PC-3 (cell line): ENCODE results near the gene C17orf58.
"Not testable (repeated sequence)": the region's sequence is repeated elsewhere in the genome, so short reads cannot be mapped to it uniquely, and the experiment has no call there.

Experiments used
- EZH2 ChIP-seq: fragments of 300-600 bp; sonication (generic); IDR thresholded peaks from one replicate; pipeline ENCODE4 v1.6.1; 2017; ENCODE audit warnings: antibody characterized with exemption, mild to moderate bottlenecking, low read length; ENCODE audit not compliant: unreplicated experiment
- TF ChIP-seq, protein P1 (sequence below): fragments of 300-600 bp; sonication (generic); conservative IDR thresholded peaks from 2 replicates; pipeline ENCODE4 v1.5.1; 2017; ENCODE audit warnings: antibody characterized with exemption, low read depth, mild to moderate bottlenecking, low read length

GRCh38 chr17:67963145-67963572, 33.1 kb downstream of the C17orf58 start:
- TF ChIP-seq, protein P1, sequence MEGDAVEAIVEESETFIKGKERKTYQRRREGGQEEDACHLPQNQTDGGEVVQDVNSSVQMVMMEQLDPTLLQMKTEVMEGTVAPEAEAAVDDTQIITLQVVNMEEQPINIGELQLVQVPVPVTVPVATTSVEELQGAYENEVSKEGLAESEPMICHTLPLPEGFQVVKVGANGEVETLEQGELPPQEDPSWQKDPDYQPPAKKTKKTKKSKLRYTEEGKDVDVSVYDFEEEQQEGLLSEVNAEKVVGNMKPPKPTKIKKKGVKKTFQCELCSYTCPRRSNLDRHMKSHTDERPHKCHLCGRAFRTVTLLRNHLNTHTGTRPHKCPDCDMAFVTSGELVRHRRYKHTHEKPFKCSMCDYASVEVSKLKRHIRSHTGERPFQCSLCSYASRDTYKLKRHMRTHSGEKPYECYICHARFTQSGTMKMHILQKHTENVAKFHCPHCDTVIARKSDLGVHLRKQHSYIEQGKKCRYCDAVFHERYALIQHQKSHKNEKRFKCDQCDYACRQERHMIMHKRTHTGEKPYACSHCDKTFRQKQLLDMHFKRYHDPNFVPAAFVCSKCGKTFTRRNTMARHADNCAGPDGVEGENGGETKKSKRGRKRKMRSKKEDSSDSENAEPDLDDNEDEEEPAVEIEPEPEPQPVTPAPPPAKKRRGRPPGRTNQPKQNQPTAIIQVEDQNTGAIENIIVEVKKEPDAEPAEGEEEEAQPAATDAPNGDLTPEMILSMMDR = peak; percentile 71
- not testable (repeated sequence) for TF ChIP-seq EZH2
